ENCODE data around the gene UBE2V1. TPM values are rescaled to one million over a fixed set of nuclear protein-coding genes. Genes with fewer than 3 reads are reported as not detected.

Gene UBE2V1
- total RNA-seq, 2 experiments from 2014 or later, result 57.3 to 143 TPM

DNA sequence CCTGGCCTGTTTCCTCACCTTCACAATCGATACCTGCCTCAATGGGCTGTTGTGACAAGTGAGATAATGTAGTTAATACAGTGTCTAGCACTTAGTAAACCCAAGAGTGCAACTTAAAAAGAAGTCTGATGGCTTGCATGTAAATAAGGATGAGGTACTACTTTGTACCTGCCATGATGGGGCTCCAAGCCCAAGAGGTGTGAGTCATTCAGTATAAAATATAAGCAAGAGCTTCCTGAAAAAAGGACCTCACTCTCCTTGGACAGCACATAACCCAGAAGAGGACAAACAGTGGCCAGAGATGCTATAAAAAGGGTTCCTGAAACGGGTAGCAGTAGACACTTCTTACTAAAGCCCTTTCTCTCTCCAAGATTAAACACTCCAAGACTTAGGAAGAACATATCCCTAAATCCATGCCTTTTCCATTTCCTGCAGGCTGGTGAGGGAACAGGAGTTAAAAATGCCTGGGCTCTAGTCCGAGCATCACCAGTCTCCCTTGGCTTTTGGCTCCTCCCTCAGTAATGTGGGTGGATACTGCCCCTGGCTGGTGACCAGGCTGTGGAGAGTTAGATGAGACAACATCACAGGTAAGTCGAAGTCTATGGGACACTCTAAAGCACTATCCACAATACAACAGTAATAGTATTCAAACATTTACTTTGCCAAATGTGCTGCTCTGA, 4.3 kb downstream of the UBE2V1 start:
- CTCF ChIA-PET (ENCODE audit: unreplicated experiment), result interaction anchor here (0.6 kb wide), 1 partner anchor 559 kb away, joined by 13 read pairs; no protein-coding TSS in a partner anchor
- intact Hi-C loops (cut with micrococcal nuclease; ENCODE audit: unreplicated experiment), result no loop called here

DNA sequence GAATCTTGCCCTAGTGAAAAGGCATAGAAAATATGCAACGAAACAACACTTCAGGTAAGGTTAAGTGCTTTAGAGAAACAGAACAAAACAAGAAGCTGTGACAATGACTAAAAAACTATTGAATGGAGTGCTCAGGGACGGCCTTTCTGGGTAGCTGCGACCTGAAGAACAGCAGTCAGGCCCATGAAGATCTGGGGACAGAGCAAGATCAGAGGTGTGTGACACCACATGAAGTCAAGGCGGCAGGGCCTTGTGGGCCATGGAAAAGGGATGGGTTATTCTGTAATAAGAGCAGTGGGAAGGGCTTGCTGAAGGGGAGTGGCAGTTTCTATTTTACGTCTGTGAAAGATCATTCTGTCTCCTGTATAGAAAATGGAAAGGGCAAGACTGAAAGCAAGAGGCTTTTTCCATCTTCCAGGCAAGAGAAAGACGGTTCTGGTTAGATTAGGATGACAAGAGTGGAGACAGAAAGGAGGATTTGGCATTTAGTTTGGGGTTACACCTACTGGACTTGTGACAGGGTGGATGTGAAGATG, 5.1 kb downstream of the UBE2V1 start:
- TF ChIP-seq, protein P1, sequence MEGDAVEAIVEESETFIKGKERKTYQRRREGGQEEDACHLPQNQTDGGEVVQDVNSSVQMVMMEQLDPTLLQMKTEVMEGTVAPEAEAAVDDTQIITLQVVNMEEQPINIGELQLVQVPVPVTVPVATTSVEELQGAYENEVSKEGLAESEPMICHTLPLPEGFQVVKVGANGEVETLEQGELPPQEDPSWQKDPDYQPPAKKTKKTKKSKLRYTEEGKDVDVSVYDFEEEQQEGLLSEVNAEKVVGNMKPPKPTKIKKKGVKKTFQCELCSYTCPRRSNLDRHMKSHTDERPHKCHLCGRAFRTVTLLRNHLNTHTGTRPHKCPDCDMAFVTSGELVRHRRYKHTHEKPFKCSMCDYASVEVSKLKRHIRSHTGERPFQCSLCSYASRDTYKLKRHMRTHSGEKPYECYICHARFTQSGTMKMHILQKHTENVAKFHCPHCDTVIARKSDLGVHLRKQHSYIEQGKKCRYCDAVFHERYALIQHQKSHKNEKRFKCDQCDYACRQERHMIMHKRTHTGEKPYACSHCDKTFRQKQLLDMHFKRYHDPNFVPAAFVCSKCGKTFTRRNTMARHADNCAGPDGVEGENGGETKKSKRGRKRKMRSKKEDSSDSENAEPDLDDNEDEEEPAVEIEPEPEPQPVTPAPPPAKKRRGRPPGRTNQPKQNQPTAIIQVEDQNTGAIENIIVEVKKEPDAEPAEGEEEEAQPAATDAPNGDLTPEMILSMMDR (conservative IDR thresholded peaks at IDR 0.05; ENCODE audit: low read length), result no peak
- no peak for TF ChIP-seq EZH2phosphoT487 (IDR thresholded peaks at IDR 0.05; ENCODE audit: borderline replicate concordance, low read depth, low read length)
- Histone ChIP-seq H3K9me2 (ENCODE audit: insufficient read depth, low read length) (no peaks in the 10 kb centered on the region), H3K36me3 (ENCODE audit: insufficient read depth, low read length) (peaks cover 61% of the 10 kb centered on the region), H3K27ac (ENCODE audit: low read depth, low read length, poor library complexity, severe bottlenecking) (no peak overlapping the region), H2AFZ (ENCODE audit: low read length) (no peak overlapping the region), H3K9me3 (ENCODE audit: low read length) (no peaks in the 10 kb centered on the region), H3K4me1 (ENCODE audit: insufficient read depth, low read length, poor library complexity, severe bottlenecking) (peaks cover 33% of the 10 kb centered on the region), H4K20me1 (ENCODE audit: insufficient read depth, low read length) (peaks cover 22% of the 10 kb centered on the region), H3K4me2 (ENCODE audit: low read length) (no peak overlapping the region), H3K4me3 (ENCODE audit: low read depth, low read length, poor library complexity, severe bottlenecking) (no peak overlapping the region), H3K79me2 (ENCODE audit: insufficient read depth, low read depth, low read length) (peaks cover 99% of the 10 kb centered on the region)
- DNase-seq (ENCODE audit: low spot score), result no peak
- ChIA-PET POLR2A (interaction anchor here (1.0 kb wide), 1 partner anchor 37 kb away, joined by 5 read pairs; no protein-coding TSS in a partner anchor), CTCF (ENCODE audit: unreplicated experiment) (no interaction called here)
- BruUV-seq (replicated peaks), result no TSS peak
- intact Hi-C loops (cut with micrococcal nuclease; ENCODE audit: unreplicated experiment), result no loop called here

More for the DNA sequence above, 4.3 kb downstream of the UBE2V1 start:
- POLR2A ChIA-PET, result interaction anchor here (1.0 to 1.7 kb wide), 3 partner anchors 16 to 44 kb away, joined by 4 to 7 read pairs (median 5); partner anchors contain the start of gene PEDS1
- H3K9me3 ChIP-seq (ENCODE audit: low read length), result no peaks in the 10 kb centered on the region
- H2AFZ ChIP-seq (ENCODE audit: low read length), result no peak overlapping the region
- H3K79me2 ChIP-seq (ENCODE audit: insufficient read depth, low read depth, low read length), result peaks cover 96% of the 10 kb centered on the region
- H3K27ac ChIP-seq (ENCODE audit: low read depth, low read length, poor library complexity, severe bottlenecking), result no peak overlapping the region
- H3K9me2 ChIP-seq (ENCODE audit: insufficient read depth, low read length), result no peaks in the 10 kb centered on the region
- no peak for DNase-seq (ENCODE audit: low spot score)
- peaks cover 53% of the 10 kb centered on the region for H3K36me3 ChIP-seq (ENCODE audit: insufficient read depth, low read length)
- H3K4me2 ChIP-seq (ENCODE audit: low read length), result no peak overlapping the region
- peaks cover 37% of the 10 kb centered on the region for H3K4me1 ChIP-seq (ENCODE audit: insufficient read depth, low read length, poor library complexity, severe bottlenecking)
- no peak for TF ChIP-seq EZH2phosphoT487 (IDR thresholded peaks at IDR 0.05; ENCODE audit: borderline replicate concordance, low read depth, low read length)
- TF ChIP-seq, protein P1 (conservative IDR thresholded peaks at IDR 0.05; ENCODE audit: low read length), result no peak
- H3K4me3 ChIP-seq (ENCODE audit: low read depth, low read length, poor library complexity, severe bottlenecking), result no peak overlapping the region
- BruUV-seq (replicated peaks), result no TSS peak
- H4K20me1 ChIP-seq (ENCODE audit: insufficient read depth, low read length), result peaks cover 22% of the 10 kb centered on the region
